Stimulated activated CD8-positive, alpha-beta memory T cell treated with anti-CD3 and anti-CD28 coated beads, Interleukin-7, amount 100 ng/mL, for 24 hours (primary cell): ENCODE measurements around the gene LEMD2.

Source experiments
- DNase-seq: peaks from one replicate; pipeline ENCODE4 v3.0.0-alpha.2; 2020; ENCODE audit warnings: low read depth

LEMD2 gene

GRCh38 chr6:33819021-33819420 lies 30.1 kb upstream of the LEMD2 start:
- no peak for DNase-seq

DNA sequence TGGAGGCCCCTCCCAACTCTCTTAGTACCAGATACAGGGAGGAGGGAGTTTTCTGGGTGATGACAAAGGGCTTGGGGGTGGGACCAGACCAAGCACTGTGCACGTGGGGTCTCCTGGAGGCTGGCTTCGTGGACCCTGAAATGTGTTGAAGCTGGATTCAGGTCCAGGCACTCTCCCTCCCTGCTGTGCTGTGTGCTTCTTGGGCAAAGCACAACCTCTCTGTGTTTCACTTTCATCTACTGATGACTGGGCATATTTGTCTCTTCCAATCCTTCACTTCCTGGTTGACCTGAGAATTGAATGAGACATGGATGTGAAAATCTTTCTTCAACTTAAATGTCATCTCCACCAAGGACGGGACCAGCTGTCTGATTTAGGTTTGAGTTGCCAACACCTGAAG lies 29.4 kb upstream of the LEMD2 start:
- DNase-seq = no peak

DNA sequence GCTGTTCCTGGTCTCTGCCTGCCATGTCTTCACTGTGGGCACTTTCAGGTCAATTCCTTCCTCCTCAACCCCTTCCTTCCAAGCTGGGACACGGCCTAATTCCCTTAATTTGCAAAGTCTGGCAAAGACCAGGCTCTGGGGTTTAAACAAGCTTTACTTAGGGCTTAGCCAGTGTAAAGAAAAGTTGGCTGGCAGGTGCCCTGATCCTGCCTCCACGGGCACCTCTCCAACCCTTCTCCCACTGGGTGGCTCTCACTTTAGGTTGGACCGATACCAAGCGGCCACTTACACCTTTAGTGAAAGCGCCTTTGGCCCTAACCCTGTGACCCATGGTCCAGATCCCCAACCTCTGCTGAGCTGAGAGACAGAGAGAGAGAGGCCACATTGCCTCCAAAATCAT lies 28.6 kb upstream of the LEMD2 start:
- DNase-seq = no peak

- no peak for DNase-seq
These were observed 28.0 kb upstream of the LEMD2 start for GRCh38 chr6:33816911-33817310.

DNA sequence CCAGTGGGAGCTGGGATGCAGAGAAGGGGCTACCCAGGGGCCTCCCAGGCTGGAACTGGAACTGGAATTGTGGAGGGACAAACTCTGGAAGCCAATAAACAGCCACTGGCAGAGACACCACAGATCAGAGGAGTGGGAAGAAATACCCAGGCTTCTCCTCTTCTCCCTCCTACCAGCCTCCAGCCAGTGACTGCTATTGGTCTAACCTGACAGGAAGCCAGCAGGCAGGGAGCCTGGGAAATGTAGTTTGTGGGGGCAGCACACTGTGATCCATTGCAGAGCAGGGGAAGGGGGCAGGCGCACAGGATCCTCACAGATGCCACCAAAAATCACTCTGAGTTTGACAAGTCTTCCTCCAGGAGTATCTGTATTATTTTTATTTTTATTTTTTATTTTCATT lies 26.9 kb upstream of the LEMD2 start:
- DNase-seq = no peak

DNA sequence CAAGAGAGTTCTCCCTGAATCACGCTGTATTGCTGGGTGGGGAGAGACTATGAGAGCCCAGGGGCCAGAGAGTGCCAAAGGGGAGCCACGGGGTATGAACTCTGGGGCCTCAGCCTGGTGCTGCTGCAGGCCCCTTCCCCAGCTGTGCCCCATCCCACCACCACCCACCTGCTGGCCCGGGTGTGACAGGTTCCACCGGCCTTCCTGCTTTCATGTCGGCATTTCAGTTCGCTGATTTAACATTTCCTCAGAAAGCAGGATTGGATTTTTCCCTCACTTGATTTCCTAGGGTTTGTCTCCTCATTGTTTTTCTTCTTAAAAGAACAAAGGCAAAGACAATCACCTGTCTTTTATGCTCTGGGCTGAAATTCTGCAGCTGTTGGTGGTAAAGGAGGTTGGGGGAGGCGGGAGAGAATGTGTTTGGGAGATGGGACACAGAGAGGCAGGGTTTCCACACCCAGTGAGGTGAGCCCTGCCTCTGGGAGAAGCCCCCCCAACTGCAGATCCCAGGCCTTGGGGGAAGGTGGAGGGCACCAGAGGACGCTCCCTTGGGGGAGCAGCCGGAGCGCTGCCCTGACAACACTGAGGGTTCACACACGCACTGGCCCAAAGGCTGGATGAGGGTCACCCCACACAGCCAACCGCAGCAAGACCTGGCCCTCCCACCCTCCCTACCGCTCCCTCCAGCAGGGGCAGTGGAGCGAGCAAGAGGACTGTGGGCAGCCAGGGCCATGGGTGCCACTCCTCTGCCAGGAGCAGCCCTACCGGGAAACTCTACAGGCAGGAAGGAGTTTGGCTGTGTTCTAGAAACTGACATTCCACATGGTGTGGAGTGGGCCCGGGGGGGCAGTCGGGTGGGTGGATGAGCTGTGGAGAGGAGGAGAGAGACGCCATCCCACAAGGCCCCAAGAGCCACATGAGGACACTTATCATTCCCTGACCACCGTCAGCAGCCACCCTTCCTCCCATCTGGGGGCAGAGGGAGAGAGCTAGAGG lies 25.4 kb upstream of the LEMD2 start:
- DNase-seq = no peak

DNA sequence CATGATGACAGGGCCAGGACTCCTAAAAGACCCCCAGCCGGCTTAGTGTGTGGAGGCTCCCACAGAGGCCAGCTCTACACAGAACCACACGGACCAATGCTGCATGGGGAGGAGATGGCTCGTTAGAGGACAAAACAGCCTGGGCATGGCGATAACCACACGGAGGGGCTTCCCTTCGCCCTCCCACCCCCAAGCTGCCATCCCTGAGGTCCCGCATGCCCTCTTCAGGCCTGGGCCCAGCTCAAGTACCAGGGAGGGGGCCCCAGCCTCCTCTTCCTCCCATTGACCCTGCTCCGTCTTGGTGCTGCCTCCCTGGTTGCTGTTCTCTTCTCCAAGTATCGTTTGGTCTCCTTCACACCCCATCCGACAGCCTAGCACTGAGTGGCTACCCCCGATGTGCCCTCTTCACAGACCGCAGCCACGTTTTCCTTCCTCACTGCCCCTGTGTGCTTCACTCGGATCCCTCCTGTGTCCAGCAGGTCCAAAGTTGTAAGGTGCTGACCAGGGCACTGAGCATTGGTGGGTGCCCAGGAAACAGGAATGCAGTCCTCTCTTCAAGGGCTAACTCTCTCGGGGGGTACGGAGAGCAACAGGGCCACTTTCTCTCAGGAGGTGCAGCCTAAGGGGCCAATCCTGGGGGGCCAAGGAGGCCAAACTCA lies 24.4 kb upstream of the LEMD2 start:
- DNase-seq = no peak

DNA sequence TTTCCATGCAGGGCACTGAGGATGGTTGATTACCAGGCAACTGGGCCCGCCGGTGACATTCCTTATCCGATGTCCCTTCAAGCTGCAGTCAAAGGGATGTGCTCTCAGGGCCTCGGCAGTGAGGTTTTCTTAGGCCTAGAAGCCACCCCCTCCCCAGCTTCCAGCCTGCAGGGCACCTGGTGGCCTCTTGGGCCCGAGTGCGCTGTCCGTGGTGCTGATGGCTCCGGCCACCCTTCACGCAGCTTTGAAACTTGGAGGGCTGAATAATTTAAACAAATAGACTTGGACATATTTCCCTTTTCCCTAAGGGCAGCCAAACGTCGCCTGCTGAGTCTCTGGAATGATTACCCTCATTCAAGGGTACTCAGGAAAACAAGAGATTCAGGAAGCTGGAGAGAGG lies 23.7 kb upstream of the LEMD2 start:
- DNase-seq = no peak

- no peak for DNase-seq
These were observed 20.7 kb upstream of the LEMD2 start for GRCh38 chr6:33809594-33809993.

- DNase-seq = no peak
These were observed 19.8 kb upstream of the LEMD2 start for GRCh38 chr6:33808641-33809180.

GRCh38 chr6:33807606-33808005 lies 18.7 kb upstream of the LEMD2 start:
- no peak for DNase-seq

DNA sequence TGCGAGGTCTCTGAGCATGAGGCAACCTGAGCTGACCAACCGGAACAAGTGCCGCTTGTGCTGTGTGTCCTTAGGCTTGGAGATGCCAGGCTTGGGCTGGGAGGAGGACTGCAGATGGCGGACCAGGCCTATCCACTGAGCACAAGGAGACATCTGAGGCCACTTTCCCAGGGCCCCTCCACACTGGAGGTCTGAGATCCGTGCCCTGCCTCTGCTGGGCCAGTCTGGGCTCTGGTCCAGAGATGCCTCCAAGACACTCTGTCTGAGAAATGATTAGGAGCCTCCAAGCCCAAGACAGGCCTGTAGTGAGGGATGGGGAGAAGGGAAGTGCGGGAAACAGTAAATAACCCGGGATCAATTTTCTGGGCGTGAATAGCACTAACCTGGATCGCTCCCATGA lies 17.9 kb upstream of the LEMD2 start:
- DNase-seq = no peak

DNA sequence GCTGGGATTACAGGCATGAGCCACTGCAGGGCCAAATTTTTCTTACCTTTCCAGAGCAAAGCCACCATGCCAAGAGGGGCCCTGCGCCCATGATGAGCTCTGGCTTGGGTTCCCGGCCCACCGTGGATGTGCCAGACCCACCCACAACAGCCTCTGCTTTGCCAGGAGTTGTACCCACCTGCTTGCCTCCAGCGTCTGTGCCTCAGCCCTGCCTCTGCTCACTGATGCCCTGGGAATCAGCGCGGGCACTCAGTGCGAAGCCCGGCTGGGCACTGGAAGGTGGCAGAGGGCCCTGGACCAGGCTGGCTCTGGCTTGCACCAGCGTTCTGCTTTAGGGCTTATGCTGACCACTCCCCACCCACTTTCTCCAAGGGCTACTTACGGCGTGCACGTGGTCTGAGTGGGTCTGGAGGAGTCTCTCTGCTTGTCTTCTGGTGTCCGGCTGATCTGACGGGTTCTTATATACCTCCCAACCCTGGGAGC lies 14.7 kb upstream of the LEMD2 start, which contains the start of gene MLN:
Gene MLN (minus strand): TSS at position 433 of the 483 bp plus-strand sequence. CDS start 2,840 bp downstream, outside the sequence.
- no peak for DNase-seq

DNA sequence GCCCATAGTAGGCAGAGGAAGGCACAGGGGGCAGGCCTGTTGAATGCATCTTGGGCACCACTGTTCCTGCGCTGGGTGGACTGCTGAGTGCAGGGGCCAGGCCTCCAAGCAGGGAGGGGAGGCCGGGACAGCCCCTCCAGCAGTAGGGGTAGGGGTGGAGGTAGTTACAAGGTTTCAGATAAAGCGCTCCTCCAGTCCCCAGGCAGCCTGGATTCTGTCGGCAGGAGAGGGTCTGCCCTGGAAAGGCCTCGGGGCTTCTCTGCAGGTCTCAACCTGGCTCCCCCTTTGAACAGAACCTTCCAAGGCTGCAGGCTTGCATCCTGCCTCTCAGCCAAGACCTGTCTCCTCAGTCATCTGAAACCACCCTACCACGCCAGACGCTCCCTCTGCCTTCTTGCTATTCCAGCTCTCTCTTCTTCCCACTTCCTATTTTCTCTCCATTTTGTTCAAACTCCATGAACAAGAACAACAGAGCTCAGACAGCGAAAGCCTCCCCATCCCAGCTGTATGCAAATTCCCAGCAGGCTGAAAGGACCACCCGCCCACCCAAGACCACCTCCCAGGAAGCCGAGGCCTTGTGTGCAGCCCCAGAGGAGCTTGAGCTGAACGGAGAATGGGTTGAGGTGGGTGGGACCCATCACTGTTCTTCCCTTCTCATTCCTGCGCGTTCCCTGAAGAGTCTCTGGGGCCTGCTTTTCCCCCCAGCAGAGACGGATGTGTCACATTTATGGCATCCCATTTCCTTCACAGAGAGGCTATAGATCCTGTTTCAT lies 13.4 kb upstream of the LEMD2 start:
- no peak for DNase-seq

GRCh38 chr6:33801611-33802010 lies 12.7 kb upstream of the LEMD2 start:
- DNase-seq = no peak

GRCh38 chr6:33800248-33800969 lies 11.5 kb upstream of the LEMD2 start:
- DNase-seq = no peak

GRCh38 chr6:33799454-33800113 lies 10.7 kb upstream of the LEMD2 start:
- no peak for DNase-seq

DNA sequence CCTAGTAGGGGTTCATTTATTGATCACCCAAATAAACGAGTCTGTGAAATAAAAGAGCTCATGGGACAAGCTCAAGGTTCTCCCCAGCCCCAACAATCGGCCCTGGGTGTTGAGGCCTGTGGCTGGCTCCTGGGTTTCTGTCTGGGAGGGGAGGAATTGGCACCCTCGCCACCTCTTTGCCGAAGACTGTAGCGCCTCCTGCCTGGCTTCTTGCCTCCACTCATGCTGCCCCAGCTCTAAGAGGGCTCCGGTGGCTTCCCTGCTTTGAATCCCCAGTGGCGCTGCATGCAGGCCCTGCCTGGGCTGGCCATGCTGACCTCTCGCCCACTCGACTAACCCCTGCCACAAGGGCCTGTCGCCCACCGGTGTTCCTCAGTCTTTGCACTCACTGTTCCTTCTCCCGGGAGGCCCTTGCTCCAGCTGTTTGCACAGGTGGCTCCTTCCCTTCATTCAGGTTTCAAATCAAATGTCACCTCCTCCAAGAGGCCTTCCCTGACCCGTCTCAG lies 9.5 kb upstream of the LEMD2 start:
- DNase-seq = no peak

DNA sequence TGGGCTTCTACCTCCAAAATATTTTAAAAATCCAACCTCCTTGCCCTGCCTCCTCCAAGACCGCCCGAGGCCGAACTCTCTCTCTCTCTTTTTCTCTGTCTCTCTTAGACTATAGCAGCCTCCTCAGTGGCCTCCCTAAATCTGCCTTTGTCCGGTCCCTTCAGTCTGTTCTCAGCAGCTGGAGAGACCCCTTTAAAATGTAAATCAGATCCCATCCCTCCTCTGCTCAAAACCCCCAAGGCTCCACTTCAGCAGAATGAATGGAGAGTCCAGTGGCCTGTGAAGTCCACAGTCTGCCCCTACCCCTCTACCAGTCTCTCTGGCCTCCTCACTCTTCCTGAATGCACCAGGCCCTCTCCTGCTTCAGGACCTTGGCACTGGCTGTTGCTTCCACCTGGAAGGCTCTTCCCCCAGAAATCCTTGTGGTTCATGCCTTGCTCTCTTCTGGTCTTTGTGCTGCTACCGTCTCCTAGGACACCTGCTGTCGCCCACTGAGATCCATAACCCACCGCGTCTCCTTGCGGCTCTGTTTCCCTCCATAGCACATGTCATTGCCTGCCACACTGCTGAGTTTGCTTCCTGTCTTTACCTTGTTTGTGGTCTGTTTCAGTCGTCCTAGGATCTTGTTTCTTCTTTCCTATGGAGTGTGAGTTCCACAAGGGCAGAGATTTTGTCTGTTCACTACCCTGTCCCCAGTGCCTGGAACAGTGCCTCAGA lies 8.9 kb upstream of the LEMD2 start:
- no peak for DNase-seq
